ENCODE data around the gene EYA2. TPM values are rescaled to one million over a fixed set of nuclear protein-coding genes. Genes with fewer than 3 reads are reported as not detected.

EYA2 gene
- total RNA-seq, 3 donors from 2014 or later (not counting 1 experiment from before 2014, with no cell fraction given), result 0.30 TPM; not detected in 2

GRCh38 chr20:46981184-46981583, 86.5 kb downstream of the EYA2 start:
- intact Hi-C loops (cut with micrococcal nuclease), result no loop called here
- H3K4me1 Mint-ChIP-seq, result no peaks in the 10 kb centered on the region
- H3K27ac Mint-ChIP-seq, result no peak overlapping the region
- Histone ChIP-seq H3K27ac (ENCODE audit: low read length) (no peak overlapping the region), H3K36me3 (ENCODE audit: control insufficient read depth, insufficient read depth, low read length) (no peaks in the 10 kb centered on the region), H3K4me1 (ENCODE audit: control insufficient read depth, insufficient read depth, low read length) (no peaks in the 10 kb centered on the region), H3K9me3 (ENCODE audit: control insufficient read depth, insufficient read depth, low read length) (no peaks in the 10 kb centered on the region), H3K27me3 (ENCODE audit: control insufficient read depth, insufficient read depth, low read length) (no peaks in the 10 kb centered on the region), H3K4me3 (ENCODE audit: low read length) (no peak overlapping the region)
- DNase-seq, result no peak
- H3K36me3 Mint-ChIP-seq, result peaks cover 9% of the 10 kb centered on the region
- peaks cover 31 to 49% of the 10 kb centered on the region in 2 donors for H3K27me3 Mint-ChIP-seq (ENCODE audit: low read depth in 2 of 2)
- H3K9me3 Mint-ChIP-seq, result peaks cover 2 to 3% of the 10 kb centered on the region in 2 donors
- no peak for TF ChIP-seq CTCF (IDR thresholded peaks at IDR 0.05)
- ATAC-seq, result no peak
- no peak overlapping the region for H3K4me3 Mint-ChIP-seq

DNA sequence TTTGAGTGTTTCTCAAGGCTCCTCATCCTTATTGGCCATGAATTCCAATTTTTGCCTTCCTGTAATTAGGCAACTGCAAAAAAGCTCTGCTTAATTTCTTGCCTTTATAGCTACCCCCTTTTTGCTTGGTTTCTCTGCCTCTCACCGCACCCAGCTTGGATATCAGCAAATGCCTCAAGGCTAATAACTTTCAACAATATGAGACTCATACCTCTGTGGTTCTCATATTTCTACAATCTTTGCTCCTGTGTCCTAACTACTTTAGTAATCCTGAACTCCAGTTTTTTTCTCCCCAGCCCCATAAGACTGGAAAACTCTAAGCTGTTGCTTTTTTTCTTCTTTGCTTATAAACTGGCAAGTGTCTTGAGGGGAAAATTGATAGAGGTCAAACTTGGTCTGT, 88.8 kb downstream of the EYA2 start:
- peaks cover 25 to 42% of the 10 kb centered on the region in 2 donors for H3K27me3 Mint-ChIP-seq (ENCODE audit: low read depth in 2 of 2)
- ATAC-seq (no peak), DNase-seq (no peak)
- Histone ChIP-seq H3K27me3 (ENCODE audit: control insufficient read depth, insufficient read depth, low read length) (no peaks in the 10 kb centered on the region), H3K4me1 (ENCODE audit: control insufficient read depth, insufficient read depth, low read length) (no peaks in the 10 kb centered on the region), H3K36me3 (ENCODE audit: control insufficient read depth, insufficient read depth, low read length) (no peaks in the 10 kb centered on the region), H3K9me3 (ENCODE audit: control insufficient read depth, insufficient read depth, low read length) (no peaks in the 10 kb centered on the region), H3K4me3 (ENCODE audit: low read length) (no peak overlapping the region), H3K27ac (ENCODE audit: low read length) (no peak overlapping the region)
- H3K9me3 Mint-ChIP-seq, result peaks cover 2 to 3% of the 10 kb centered on the region in 2 donors
- intact Hi-C loops (cut with micrococcal nuclease), result no loop called here
- H3K4me1 Mint-ChIP-seq, result no peaks in the 10 kb centered on the region
- no peak for TF ChIP-seq CTCF (IDR thresholded peaks at IDR 0.05)
- H3K4me3 Mint-ChIP-seq, result no peak overlapping the region
- H3K36me3 Mint-ChIP-seq, result peaks cover 9% of the 10 kb centered on the region
- WGBS (ENCODE audit: insufficient coverage), result 98% methylated on average over 1 of the region's 1 CpG
- no peak overlapping the region for H3K27ac Mint-ChIP-seq

DNA sequence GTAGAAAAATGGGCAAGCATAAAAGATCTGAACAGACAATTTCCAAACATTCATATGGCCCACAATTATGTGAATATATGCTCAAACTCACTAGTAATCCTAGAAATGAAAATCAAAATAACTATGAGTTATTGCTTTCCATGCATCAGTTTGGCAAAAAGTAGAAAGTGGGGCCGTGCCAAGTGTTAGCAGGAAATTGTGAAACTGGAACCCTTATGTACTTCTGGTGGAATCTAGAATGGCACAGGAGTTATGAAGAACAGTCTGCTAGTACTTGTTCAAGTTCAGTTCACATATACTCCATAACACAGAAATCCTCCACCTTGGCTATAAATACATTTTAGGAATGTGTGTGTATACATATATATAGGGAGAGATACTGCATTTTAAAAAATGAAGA, 89.8 kb downstream of the EYA2 start:
- no peak for TF ChIP-seq CTCF (IDR thresholded peaks at IDR 0.05)
- Histone ChIP-seq H3K4me3 (ENCODE audit: low read length) (no peak overlapping the region), H3K4me1 (ENCODE audit: control insufficient read depth, insufficient read depth, low read length) (no peaks in the 10 kb centered on the region), H3K36me3 (ENCODE audit: control insufficient read depth, insufficient read depth, low read length) (no peaks in the 10 kb centered on the region), H3K9me3 (ENCODE audit: control insufficient read depth, insufficient read depth, low read length) (no peaks in the 10 kb centered on the region), H3K27ac (ENCODE audit: low read length) (no peak overlapping the region), H3K27me3 (ENCODE audit: control insufficient read depth, insufficient read depth, low read length) (no peaks in the 10 kb centered on the region)
- H3K4me1 Mint-ChIP-seq, result no peaks in the 10 kb centered on the region
- intact Hi-C loops (cut with micrococcal nuclease), result no loop called here
- no peak overlapping the region for H3K27ac Mint-ChIP-seq
- no peak for DNase-seq
- WGBS (ENCODE audit: insufficient coverage), result 71% methylated on average over 1 of the region's 1 CpG
- H3K36me3 Mint-ChIP-seq, result peaks cover 9% of the 10 kb centered on the region
- H3K27me3 Mint-ChIP-seq (ENCODE audit: low read depth in 2 of 2), result peaks cover 21 to 36% of the 10 kb centered on the region in 2 donors
- H3K4me3 Mint-ChIP-seq, result no peak overlapping the region
- H3K9me3 Mint-ChIP-seq, result peaks cover 2 to 3% of the 10 kb centered on the region in 2 donors
- ATAC-seq, result no peak

DNA sequence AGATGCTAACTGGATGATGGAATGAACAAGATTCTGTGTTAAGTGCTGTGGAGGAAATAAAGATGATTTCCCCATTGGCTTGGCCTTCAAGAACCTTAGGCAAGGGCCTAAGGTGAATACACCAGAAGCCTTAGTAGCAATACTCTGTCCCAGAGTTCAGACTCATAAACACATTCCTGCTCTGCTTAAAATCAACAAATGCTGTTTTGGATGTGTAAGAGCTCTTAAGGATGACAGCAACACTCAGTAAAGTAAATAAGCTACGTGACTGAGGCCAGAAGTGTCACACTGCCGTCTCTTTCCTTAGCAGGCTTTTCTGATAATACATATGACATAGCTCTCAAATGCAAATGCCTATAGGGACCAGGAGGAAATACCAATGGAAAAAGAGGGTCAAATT, 90.6 kb downstream of the EYA2 start:
- DNase-seq (no peak), ATAC-seq (no peak)
- H3K9me3 Mint-ChIP-seq, result peaks cover 2 to 3% of the 10 kb centered on the region in 2 donors
- peaks cover 9% of the 10 kb centered on the region for H3K36me3 Mint-ChIP-seq
- intact Hi-C loops (cut with micrococcal nuclease), result no loop called here
- no peak overlapping the region for H3K27ac Mint-ChIP-seq
- H3K4me1 ChIP-seq (ENCODE audit: control insufficient read depth, insufficient read depth, low read length), result no peaks in the 10 kb centered on the region
- peaks cover 22 to 29% of the 10 kb centered on the region in 2 donors for H3K27me3 Mint-ChIP-seq (ENCODE audit: low read depth in 2 of 2)
- H3K4me3 Mint-ChIP-seq, result no peak overlapping the region
- H3K4me3 ChIP-seq (ENCODE audit: low read length), result no peak overlapping the region
- H3K9me3 ChIP-seq (ENCODE audit: control insufficient read depth, insufficient read depth, low read length), result no peaks in the 10 kb centered on the region
- WGBS (ENCODE audit: insufficient coverage), result 69% methylated on average over 2 of the region's 2 CpGs
- H3K4me1 Mint-ChIP-seq, result no peaks in the 10 kb centered on the region
- no peak overlapping the region for H3K27ac ChIP-seq (ENCODE audit: low read length)
- no peaks in the 10 kb centered on the region for H3K36me3 ChIP-seq (ENCODE audit: control insufficient read depth, insufficient read depth, low read length)
- no peaks in the 10 kb centered on the region for H3K27me3 ChIP-seq (ENCODE audit: control insufficient read depth, insufficient read depth, low read length)
- TF ChIP-seq CTCF (IDR thresholded peaks at IDR 0.05), result no peak

Data from natural killer cell (primary cell).